Duodenal mucosa (tissue), 2 donors: ENCODE data around the gene KISS1R.

Source experiments
- H3K27ac ChIP-seq: one replicate; pipeline ENCODE4 v1.7.0; 2013; ENCODE audit warnings: low read depth, low read length
- H3K27me3 ChIP-seq, 2 donors: one replicate each; pipeline ENCODE4 v1.7.0; 2013; ENCODE audit warnings: low read length in 2 of 2, control low read depth in 1 of 2; ENCODE audit not compliant: insufficient read depth in 2 of 2, control insufficient read depth in 1 of 2
- H3K36me3 ChIP-seq, 2 donors: one replicate each; pipeline ENCODE4 v1.7.0; 2013; ENCODE audit warnings: low read length in 2 of 2, control low read depth in 1 of 2; ENCODE audit not compliant: insufficient read depth in 2 of 2, control insufficient read depth in 1 of 2
- H3K4me1 ChIP-seq, 2 donors: one replicate each; pipeline ENCODE4 v1.7.0; 2013; ENCODE audit warnings: low read length in 2 of 2, control low read depth in 1 of 2; ENCODE audit not compliant: insufficient read depth in 2 of 2, control insufficient read depth in 1 of 2
- H3K4me3 ChIP-seq, 2 donors: one replicate each; pipeline ENCODE4 v1.7.0; 2013; ENCODE audit warnings: low read length in 2 of 2, low read depth in 1 of 2
- H3K9ac ChIP-seq, 2 donors: one replicate each; pipeline ENCODE4 v1.7.0; 2013; ENCODE audit warnings: low read length in 2 of 2, low read depth in 1 of 2
- H3K9me3 ChIP-seq, 2 donors: one replicate each; pipeline ENCODE4 v1.7.0; 2013; ENCODE audit warnings: low read length in 2 of 2, control low read depth in 1 of 2; ENCODE audit not compliant: control insufficient read depth in 1 of 2

KISS1R gene

DNA sequence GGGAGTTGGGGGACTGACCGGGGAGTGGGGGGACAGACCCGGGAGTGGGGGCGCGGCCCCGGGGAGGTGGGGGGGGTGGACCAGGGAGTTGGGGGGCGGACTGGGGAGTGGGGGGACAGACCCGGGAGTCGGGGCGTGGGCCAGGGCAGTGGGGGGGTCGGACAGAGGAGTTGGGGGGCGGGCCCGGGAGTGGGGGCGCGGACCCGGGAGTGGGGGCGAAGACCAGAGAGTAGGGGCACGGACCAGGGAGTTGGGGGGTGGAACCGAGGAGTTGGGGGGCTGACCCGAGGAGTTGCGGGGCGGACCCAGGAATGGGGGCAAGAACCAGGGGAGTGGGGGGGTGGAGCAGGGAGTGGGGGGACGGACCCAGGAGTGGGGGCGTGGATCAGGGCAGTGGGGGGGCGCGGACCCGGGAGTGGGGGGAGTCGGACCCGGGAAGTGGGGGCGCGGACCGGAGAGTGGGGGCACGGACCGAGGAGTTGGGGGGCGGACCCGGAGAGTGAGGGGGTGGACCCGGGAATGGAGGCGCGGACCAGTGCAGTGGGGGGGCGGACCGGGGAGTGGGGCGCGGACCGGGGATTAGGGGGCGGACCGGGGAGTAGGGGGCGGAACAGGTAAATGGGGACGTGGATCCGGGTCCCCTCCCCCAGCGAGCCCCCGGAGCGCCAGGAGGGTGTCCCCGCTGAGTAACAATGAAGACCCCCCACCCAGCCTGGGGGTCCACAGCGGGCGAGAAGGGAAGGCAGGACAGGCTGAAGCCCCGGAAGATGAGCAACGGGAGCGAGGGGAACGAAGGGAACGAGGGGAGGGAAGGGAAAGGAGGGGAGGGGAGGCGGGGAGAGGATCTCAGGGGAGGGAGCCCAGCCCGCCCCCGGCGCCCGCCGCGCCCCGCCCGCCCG is 4.7 kb upstream of the KISS1R start:
- Histone ChIP-seq H3K27me3 (peaks cover 6 to 9% of the 10 kb centered on the region in 2 donors), H3K27ac (peak overlapping the region; percentile 73), H3K4me3 (peak overlapping the region; percentile 66 to 78), H3K9ac (peak overlapping the region; percentile 51 to 63), H3K9me3 (no peaks in the 10 kb centered on the region), H3K4me1 (peaks cover 13 to 20% of the 10 kb centered on the region in 2 donors), H3K36me3 (no peaks in the 10 kb centered on the region)

DNA sequence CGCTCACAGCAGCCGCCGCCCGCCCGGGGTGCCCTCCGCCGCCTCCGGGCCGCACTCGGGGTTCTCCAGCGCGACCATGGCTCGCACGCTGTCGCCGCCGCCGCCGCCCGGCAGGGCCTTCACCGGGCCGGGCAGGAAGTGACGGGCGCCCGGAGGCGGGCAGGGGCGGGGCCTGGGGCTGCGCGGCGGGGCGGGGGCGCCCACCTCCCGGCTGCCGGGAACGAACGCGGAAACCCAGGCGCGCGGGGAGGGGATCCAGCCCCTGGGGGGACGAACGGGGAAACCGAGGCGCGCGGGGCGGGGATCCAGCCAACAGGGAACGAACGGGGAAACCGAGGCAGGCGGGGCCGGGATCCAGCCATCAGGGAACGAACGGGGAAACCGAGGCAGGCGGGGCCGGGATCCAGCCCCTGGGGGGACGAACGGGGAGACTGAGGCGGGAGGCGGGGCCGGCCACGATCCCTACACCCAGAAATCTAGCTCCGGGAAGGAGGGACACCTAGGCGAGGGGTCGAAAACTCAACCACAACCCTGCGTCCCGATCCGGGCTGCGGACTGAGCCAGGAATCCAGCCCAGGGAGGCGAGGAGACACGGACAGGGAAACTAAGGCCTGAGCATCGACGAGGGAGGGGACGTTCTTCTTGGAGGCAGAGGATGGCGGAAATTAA is 3.9 kb upstream of the KISS1R start, which contains the start of gene R3HDM4:
Gene R3HDM4, minus strand, starts transcription at position 140 of the 669 bp plus-strand sequence. Its CDS starts 62 bp downstream, at position 78.
- Histone ChIP-seq H3K27me3 (peaks cover 13 to 16% of the 10 kb centered on the region in 2 donors), H3K9ac (peak within 1 kb of the TSS; percentile 94 to 97), H3K4me3 (peak within 1 kb of the TSS; percentile 78), H3K36me3 (no peaks in the 10 kb centered on the region), H3K27ac (peak within 1 kb of the TSS; percentile 81), H3K4me1 (peaks cover 13 to 23% of the 10 kb centered on the region in 2 donors), H3K9me3 (no peaks in the 10 kb centered on the region)

DNA sequence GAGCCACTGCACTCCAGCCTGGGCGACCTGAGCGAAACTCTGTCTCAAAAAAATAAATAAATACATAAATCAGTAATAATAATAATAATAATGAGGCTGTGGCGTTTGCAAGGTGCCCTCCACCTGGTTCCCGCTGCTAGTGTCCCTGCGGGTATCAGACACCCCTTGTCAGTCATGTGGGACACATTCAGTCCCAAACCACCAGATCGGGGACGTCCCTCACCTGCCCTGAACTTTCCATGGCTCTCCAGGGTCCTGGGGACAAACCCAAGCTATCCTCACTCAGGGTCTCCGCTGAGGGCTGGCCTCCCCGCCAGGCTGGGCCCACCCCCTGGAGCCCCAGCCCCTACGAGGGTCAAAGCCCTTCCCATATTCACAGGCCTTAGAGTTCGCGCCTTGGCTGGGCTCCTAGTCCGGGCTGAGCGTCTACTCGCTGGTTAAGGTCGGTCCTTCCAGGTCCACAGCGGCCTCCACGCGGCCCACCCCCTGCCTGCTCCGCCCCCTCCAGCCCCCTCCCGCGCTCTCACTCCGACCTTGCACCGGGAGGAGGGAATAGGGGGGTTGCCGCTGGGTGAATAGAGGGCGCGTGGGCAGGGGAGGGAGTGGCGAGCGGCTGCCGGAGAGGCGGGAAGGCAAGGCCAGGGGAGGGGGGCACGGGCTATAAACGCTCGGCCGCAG is 349 bp upstream of the KISS1R start:
- Histone ChIP-seq H3K27ac (no peak overlapping the region), H3K4me3 (peak overlapping the region in 1 of 2 donors; percentile 54), H3K9ac (no peak overlapping the region), H3K4me1 (peaks cover 3 to 21% of the 10 kb centered on the region in 2 donors), H3K9me3 (no peaks in the 10 kb centered on the region), H3K36me3 (no peaks in the 10 kb centered on the region), H3K27me3 (peaks cover 30% of the 10 kb centered on the region in 2 donors)

DNA sequence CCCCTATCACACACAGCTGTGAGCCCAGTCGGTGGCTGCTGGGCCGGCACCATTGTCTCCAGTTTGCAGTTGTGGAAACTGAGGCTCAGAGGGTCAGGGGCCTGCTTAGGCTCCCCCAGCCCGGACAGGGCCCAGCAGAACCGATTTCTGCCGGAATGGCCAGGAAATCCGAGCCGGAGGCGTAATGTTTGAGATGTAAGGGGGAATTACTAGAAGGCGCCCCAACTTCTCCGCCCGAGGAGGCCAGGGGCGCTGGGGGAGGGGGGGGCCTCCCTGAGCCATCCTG is 962 bp downstream of the KISS1R start:
- H3K9me3 ChIP-seq = no peaks in the 10 kb centered on the region
- peaks cover 3 to 21% of the 10 kb centered on the region in 2 donors for H3K4me1 ChIP-seq
- no peak overlapping the region for H3K4me3 ChIP-seq
- H3K36me3 ChIP-seq = no peaks in the 10 kb centered on the region
- H3K27me3 ChIP-seq = peaks cover 30% of the 10 kb centered on the region in 2 donors
- no peak overlapping the region for H3K27ac ChIP-seq
- no peak overlapping the region for H3K9ac ChIP-seq

DNA sequence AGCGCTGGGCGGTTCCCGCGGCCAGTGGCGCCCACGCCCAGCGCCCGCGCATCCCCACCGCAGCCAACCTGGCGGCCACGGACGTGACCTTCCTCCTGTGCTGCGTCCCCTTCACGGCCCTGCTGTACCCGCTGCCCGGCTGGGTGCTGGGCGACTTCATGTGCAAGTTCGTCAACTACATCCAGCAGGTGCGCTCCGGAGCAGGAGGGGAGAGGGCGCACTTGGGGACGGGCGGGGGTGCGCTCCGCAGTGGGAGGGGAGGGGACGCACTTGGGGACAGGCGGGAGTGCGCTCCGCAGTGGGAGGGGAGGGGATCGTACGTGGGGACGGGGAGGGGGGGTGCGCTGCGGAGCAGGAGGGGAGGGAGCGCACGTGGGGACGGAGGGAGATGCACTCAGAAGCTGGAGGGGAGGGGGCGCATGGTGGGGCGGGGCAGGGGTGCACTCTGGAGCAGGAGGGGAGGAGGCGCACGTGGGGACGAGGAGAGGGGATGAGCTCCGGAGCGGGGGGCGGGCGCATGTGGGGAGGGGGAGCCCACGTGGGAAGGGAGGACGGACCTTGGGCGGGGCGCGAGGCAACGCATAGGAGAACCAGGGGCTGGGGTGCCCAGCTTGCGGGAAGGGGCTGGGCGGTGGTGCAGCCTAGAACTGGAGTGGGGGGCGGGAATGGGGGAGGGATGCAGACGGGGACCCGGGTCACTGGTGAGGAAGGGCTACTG is 1.5 kb downstream of the KISS1R start:
- no peaks in the 10 kb centered on the region for H3K36me3 ChIP-seq
- H3K27ac ChIP-seq = no peak overlapping the region
- H3K27me3 ChIP-seq = peaks cover 30% of the 10 kb centered on the region in 2 donors
- no peaks in the 10 kb centered on the region for H3K9me3 ChIP-seq
- no peak overlapping the region for H3K9ac ChIP-seq
- no peak overlapping the region for H3K4me3 ChIP-seq
- peaks cover 1 to 18% of the 10 kb centered on the region in 2 donors for H3K4me1 ChIP-seq

DNA sequence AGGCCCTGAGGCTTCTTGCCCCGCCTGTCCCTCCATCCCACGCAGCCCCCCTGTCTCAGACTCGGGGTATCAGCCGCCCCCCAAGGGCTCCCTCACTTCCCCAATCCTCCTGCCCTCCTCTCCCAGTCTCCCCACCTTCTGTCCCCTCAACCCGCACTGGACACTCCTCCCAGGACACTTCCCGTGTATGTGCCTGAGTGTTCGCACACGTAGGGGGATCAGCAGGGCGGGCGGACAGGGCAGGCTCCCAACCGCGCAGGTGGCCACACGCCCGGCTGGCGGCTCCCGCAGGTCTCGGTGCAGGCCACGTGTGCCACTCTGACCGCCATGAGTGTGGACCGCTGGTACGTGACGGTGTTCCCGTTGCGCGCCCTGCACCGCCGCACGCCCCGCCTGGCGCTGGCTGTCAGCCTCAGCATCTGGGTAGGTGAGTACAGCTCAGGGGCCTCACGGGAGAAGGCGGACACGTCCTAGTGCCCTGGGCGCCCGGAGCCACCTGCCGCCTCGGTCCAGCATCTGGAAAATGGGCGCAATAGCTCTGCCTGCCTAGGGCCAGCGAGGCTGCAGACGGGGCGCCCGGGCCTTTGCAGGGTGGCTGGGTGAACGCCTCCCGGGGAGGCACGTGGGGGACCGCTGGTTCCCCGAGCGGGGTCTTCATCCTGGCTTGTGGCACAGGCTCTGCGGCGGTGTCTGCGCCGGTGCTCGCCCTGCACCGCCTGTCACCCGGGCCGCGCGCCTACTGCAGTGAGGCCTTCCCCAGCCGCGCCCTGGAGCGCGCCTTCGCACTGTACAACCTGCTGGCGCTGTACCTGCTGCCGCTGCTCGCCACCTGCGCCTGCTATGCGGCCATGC is 2.3 kb downstream of the KISS1R start:
- Histone ChIP-seq H3K27ac (no peak overlapping the region), H3K4me3 (no peak overlapping the region), H3K4me1 (peaks cover 0 to 17% of the 10 kb centered on the region in 2 donors), H3K36me3 (no peaks in the 10 kb centered on the region), H3K9me3 (no peaks in the 10 kb centered on the region), H3K9ac (no peak overlapping the region), H3K27me3 (peaks cover 30% of the 10 kb centered on the region in 2 donors)

DNA sequence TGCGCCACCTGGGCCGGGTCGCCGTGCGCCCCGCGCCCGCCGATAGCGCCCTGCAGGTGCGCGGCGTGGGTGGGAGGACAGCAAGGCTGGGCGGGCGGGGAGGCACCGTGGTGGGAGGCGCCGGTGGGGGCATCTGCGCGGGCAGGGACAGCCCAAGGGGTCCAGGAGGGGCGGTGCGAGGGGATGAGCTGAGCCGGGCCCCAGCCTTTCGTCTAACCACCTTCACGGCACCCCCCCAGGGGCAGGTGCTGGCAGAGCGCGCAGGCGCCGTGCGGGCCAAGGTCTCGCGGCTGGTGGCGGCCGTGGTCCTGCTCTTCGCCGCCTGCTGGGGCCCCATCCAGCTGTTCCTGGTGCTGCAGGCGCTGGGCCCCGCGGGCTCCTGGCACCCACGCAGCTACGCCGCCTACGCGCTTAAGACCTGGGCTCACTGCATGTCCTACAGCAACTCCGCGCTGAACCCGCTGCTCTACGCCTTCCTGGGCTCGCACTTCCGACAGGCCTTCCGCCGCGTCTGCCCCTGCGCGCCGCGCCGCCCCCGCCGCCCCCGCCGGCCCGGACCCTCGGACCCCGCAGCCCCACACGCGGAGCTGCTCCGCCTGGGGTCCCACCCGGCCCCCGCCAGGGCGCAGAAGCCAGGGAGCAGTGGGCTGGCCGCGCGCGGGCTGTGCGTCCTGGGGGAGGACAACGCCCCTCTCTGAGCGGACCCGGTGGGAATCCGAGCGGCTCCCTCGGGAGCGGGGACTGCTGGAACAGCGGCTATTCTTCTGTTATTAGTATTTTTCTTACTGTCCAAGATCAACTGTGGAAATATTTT is 3.1 kb downstream of the KISS1R start:
- Histone ChIP-seq H3K9me3 (no peaks in the 10 kb centered on the region), H3K27ac (no peak overlapping the region), H3K4me1 (peaks cover 0 to 22% of the 10 kb centered on the region in 2 donors), H3K4me3 (peak overlapping the region in 1 of 2 donors; percentile 54), H3K36me3 (no peaks in the 10 kb centered on the region), H3K27me3 (peaks cover 30% of the 10 kb centered on the region in 2 donors), H3K9ac (no peak overlapping the region)

DNA sequence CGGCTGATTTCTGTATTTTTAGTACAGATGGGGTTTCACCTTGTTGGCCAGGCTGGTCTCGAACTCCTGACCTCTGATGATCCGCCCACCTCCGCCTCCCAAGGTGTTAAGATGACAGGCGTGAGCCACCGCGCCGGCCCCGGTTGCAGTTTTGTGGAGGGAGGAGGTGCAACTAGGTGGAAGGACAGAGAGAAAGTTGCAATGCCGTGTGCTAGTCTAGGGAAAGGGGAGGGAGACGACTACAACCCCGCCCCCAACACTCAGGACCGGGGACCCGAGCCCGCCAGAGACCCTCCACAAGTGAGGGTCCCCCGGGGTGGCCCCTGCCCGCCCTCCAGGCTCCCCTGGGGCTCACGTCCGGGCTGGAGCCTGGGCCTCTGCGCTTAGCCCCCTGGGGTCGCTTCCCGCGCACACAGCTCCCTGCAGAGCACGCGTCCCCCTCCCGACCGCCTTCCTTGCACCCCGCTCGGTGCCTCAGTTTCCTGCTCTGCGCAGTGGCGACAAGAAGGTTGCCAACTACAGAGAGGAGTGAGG is 7.5 kb downstream of the KISS1R start:
- H3K4me3 ChIP-seq = peak overlapping the region; percentile 69 to 80
- H3K9me3 ChIP-seq = no peaks in the 10 kb centered on the region
- H3K4me1 ChIP-seq = peaks cover 0 to 11% of the 10 kb centered on the region in 2 donors
- H3K27me3 ChIP-seq = peaks cover 6 to 9% of the 10 kb centered on the region in 2 donors
- no peaks in the 10 kb centered on the region for H3K36me3 ChIP-seq
- no peak overlapping the region for H3K27ac ChIP-seq
- H3K9ac ChIP-seq = peak overlapping the region; percentile 49 to 54
